Fibroblast of skin of abdomen (primary cell): ENCODE data around the gene CNPY4.

Experiments
- DNase-seq: peaks from one replicate; pipeline ENCODE4 v3.0.0-alpha.2; 2013

The CNPY4 gene

DNA sequence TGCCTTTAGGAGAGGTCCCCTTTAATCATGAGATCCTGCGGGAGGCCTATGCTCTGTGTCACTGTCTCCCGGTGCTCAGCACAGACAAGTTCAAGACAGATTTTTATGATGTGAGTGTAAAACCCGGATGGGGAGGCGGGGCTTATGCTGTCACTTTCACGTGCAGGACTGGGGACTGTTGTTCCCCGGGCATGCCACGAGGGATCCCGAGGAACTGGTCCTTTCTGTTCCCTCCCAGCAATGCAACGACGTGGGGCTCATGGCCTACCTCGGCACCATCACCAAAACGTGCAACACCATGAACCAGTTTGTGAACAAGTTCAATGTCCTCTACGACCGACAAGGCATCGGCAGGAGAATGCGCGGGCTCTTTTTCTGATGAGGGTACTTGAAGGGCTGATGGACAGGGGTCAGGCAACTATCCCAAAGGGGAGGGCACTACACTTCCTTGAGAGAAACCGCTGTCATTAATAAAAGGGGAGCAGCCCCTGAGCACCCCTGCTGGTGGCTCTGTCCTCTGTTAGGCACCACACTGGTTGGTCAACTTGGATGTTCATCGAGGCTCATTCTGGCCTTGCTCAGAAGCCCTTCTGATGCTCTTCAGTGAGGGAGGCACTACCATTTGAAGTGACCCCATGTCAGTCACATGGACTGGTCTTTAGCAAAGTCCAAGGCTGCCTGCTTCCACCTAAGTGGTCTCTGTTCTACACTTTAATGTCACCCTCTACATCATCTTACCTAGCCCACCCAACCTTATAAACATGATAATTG lies 27.8 kb upstream of the CNPY4 start:
- DNase-seq, result peak; percentile 22

DNA sequence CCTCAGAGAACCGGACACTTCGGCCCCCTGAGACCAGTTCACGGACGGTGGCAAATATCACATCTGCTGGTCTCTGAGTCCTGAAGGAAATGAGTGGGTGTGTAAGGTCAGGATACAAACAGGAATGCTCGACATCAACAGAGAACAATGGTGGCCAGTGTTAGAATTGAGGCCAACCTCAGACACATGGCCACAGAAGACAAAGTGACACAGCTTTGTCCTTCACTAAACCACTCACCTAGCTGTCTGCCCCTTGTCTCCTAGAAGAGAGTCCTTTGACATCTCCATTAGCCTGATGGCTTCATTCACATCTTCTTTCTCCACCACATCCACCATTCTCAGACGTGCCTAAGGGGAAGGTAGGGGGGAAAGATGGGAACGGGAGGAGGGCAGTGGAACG lies 26.4 kb upstream of the CNPY4 start:
- DNase-seq, result no peak

DNA sequence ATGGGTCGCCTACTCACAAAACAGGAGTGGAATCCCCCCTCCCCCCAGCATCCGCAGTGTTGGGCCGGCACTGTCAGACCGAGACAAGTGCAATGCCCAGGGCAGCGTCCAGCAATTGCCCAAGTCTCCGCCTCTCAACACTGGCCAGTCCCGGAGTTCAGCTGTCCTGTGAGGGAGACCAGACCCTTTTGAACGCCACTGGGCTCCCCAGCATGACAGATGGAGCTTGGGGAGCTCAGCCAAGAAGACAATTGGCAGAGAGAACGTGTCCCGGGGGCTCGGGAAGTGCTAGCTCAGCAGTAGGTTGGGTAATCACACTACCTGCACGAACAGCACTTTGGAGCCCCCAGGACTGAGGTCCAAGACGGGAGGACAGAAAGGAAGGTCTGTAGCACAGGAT lies 25.9 kb upstream of the CNPY4 start:
- no peak for DNase-seq

DNA sequence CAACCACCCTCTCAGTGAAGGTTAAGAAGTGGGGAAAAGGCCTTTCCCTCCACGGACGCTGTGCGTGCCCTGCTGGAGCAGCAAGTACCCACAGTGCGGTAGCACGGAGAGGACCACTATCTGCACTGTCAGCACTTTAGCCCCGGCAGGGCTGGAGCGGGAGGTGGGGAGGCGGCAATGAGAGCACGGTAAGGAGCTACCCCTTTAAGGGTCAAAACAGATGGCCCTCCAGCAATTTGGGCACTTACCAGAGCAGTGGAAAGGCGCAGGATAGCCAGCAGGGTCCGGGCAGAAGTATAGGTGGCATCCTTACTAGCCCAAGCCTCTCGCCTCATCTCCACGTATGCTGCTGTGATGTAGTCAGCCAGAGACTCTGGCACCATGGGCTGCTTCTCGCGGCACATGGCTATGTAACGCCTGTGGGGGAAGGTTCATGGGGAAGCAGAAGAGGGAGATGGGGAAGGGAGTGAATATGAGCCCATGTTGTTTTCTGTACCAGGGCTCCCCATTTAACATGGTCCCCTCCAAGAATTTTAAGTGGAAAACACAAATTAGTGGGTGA lies 25.4 kb upstream of the CNPY4 start:
- no peak for DNase-seq

DNA sequence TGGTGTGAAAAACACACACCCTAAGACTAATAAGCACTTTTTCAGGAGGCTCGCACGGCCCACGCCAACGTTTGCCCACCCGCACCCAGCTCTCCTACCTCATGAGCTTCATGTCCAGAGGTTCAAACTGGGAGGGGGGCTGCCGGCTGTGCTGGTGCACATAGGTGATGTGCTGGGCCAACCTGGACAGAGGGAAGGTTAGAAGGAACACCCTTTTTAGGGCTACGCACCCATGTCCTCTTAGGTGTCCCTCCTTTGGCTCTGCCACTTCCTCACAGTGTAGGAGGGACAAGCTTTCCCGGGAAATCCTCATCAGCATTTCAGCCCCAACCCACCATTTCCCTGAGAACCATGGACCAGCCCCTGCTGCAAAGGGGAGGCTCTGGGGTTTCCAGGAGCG lies 24.1 kb upstream of the CNPY4 start:
- DNase-seq, result no peak

DNA sequence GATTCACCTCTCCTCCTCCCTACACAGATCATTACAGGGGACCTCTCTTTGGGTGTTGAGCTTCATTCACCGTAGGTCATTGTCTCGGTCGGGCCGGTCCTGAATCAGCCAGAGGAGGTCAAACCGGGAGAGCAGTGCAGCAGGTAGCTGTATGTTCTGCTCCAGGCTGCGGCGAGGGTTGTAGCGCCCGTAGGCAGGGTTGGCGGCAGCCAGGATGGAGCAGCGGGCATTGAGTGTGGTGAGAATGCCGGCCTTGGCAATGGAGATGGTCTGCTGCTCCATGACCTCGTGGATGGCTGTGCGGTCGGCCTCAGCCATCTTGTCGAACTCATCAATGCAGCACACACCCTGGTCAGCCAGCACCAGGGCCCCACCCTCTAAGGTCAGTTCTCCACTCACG lies 23.7 kb upstream of the CNPY4 start:
- DNase-seq, result no peak

DNA sequence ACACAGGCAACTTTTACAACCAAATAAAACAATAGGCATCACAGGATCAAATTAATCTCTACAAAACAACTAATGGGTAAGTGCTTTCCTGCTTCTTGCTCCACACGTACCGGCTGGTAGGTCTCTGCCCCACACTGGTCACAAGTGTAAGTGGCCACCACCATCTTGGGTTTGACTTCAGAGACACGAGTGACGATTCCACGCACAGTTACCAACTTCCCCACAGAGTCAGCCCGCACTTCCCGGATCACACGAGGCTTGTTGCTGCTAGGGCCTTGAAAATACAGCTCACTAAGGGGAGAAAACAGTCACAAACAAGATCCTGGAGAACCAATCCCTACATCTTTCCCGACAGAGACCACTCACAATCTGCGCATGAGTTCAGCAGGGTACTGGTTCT lies 20.5 kb upstream of the CNPY4 start:
- DNase-seq, result no peak

GRCh38 chr7:100099452-100099851 lies 20.0 kb upstream of the CNPY4 start:
- no peak for DNase-seq

DNA sequence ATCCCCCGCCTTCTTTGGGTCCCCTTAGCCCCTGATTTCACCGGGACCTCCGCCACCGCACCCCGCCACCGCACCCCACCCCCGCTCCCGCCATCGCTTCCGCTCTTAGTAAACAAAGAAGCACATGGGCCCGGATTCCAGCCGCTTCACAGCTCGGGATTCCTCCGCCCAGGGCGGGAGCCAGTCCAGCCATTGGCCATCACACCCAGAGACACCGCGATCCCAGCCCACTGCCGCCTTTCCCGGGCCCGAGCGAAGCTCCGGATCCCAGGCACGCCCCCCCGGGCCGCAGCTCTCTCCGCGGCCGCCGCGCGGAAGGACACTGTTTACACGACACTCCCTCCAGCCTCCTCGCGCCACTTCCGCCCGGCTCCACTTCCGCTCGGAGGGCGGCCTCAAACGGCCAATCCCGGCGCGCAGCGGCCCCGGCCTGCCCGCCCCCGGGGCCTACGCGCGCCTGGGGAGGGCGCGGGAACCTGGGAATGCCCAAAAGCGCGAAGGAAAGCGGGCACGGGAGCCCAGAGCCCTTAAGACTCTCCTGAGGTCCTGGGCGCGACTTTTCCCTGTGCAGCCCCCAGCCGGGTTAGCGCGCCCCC lies 18.9 kb upstream of the CNPY4 start:
- DNase-seq, result peak; percentile 99

DNA sequence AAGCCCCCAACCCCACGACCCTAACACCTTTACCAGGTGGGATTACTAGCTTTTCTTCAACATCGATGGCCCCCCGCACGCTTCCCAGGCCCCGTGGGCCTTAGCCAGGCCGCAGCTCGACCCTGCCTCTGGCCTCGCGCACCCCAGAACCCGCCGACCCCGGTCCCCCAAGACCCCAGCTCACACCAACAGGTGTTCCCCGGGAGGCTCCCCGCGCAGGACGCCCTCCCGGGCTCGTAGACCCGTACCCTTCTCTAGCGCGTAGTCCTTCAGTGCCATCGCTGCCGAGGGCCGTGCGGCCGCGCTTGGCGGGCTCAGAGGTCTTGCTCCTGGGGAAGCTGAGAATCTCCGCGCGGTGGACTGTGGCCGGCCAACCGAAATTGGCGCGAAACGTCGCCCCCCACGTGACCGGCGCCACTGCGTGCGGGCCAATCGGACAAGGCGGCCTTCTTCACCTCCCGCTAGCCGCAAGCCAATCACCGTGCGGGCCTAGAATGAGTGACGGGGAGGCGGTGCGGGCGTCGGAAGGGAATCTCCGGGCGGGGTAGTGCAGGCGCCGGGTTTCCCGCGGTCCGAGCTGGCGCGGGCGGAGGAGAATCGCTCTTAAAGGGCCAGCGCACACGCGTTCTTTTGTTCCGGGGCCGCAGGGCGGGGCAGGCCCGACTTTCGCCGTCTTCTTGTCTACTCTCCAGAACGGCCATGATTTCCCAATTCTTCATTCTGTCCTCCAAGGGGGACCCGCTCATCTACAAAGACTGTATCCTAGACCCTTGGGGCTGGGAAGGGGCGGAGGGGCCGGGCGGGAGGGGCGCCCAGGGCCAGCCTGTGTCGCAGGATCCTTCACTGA lies 18.2 kb upstream of the CNPY4 start, which contains the start of the genes AP4M1 and MCM7:
Gene AP4M1, plus strand, starts transcription at position 628 of the 847 bp plus-strand sequence. Its CDS starts 72 bp downstream, at position 700.
Gene MCM7, minus strand, starts transcription at position 382 of the 847 bp plus-strand sequence. Its CDS starts 103 bp downstream, at position 279.
- DNase-seq, result peak; percentile 100

DNA sequence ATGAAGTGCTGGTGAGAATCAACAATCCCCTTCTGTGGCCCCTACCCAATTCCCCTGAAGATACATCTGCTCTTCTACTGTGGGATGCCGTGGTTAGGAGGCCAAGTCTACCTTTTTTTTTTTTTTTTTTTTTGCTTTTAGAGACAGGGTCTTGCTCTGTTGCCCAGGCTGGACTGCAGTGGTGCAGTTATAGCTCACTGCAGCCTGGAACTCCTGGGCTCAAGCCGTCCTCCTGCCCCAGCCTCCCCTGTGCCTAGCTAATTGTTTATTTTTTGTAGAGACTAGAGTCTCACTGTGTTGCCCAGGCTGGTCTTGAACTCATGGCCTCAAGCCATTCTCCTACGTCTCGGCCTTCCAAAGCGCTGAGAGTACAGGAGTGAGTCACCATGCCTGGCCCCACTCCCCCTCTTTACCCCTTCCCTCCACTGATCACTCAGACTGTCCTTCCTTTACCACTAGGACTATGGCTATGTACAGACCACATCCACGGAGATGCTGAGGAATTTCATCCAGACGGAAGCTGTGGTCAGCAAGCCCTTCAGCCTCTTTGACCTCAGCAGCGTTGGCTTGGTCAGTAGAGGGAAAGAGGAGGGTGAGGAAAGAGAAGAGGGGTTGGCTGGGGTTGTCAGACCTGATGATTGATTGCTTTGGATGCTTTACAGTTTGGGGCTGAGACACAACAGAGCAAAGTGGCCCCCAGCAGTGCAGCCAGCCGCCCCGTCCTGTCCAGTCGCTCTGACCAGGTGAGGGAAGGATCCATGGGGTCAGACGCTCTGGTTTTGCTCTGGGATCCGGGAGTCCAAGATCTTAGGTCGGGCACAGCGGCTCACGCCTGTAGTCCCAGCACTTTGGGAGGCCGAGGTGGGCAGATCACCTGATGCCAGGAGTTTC lies 16.2 kb upstream of the CNPY4 start:
- DNase-seq, result peak; percentile 53

GRCh38 chr7:100105534-100105933 lies 13.9 kb upstream of the CNPY4 start:
- no peak for DNase-seq

DNA sequence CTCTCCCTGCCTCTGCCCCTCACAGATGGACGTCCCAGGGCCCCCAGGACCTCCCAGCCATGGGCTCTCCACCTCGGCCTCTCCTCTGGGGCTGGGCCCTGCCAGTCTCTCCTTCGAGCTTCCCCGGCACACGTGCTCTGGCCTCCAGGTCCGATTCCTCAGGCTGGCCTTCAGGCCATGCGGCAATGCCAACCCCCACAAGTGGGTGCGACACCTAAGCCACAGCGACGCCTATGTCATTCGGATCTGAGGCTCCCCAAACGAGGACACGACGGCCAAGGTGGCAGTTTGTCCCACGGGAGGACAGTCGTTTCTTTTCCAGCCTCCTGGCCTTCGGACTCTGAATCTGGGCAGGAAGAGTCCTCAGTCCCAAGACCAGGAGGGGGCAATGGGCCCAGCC lies 12.8 kb upstream of the CNPY4 start:
- no peak for DNase-seq

DNA sequence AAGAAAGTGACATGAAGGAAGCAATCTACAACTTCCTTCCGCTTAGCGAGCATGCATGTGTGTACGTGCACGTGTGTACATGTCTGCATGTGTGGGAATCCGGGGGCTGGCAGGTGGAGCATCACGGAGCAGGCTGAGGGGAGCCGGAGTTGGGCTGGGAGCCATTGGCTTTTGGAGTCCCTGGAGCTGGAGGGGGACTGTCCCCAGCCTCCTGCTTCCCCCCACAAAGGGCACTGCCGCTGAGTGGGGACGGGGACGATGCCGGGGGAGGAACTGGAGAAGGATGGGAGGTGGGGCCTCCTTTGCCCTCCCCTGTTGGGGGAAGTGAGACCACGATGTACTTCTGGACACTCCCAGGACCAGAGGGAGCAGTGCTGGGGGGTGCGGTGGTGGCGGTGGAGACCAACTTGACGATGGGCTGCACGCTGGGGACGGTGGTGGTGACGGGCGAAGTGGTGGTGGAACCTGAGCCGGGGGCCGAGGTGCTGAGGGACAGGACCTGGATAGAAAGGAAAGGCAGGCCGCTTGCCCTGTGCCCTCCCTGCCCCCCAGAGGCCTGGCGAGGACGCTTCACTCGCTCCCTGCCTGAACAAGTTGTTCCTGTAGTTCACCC lies 12.2 kb upstream of the CNPY4 start:
- DNase-seq, result no peak

DNA sequence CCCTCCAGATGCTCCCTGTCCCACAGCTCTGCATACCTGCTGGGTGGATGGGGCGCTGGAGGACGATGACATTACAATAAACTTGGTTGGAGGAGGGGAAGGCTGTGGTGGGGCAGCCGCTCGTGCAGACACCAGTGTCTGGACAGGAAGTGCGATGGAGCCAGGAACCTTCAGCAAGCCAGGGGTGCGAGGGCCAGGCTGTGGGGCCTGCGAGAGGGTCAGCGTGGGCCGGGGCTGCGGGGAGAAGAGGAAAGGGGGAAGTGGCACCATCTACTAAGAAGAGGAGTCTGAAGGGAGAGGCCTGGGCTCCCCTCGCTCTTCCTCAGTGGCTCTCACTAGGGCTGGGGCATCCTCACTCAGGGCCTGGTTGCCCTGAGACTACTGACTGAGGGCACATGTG lies 11.5 kb upstream of the CNPY4 start:
- DNase-seq, result no peak

DNA sequence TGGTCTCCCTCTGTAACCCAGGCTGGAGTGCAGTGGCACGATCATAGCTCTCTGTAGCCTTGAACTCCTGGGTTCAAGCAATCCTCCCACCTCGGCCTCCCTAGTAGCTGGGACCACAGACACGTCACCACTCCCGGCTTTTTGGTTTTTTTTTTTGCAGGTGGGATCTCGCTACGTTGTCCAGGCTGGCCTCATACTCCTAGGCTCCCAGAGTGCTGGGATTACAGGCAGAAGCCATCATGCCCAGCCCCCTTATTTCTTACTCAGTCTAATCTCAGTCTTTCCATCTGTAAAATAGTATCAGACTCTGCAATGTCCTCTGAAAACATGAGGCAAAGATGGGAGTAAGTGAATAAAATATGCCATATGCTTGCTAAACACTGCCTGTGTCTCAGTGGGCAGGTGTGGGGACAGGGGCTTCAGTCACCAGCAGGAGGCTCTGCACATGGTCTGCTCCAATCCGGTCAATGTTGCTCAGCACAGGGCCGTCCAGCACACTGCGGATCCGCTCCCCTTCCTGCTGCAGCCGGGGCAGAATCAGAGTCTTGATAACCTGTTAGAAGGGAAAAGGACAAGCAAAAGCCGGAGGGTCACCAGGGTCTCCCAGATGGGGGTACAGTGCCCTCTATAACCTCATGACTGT lies 9.8 kb upstream of the CNPY4 start:
- DNase-seq, result no peak

DNA sequence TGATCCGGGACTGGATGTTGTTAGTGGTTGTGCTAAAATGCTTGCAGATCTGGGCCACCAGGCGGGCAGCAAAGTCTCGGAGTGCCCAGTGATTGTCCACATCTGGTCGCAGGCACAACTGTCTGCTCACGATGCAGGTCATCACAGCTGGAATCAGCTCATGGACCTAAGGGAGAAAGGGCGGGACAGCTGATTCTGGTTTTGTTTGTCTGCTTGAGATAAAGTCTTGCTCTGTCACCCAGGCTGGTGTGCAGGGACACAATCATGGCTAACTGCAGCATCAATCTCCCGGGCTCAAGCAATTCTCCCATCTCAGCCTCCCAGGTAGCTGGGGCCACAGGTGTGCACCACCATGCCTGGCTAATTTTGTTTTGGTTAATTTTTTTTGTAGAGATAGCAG lies 8.3 kb upstream of the CNPY4 start:
- no peak for DNase-seq

- no peak for DNase-seq
Observed at GRCh38 chr7:100111914-100112313, 7.5 kb upstream of the CNPY4 start.

DNA sequence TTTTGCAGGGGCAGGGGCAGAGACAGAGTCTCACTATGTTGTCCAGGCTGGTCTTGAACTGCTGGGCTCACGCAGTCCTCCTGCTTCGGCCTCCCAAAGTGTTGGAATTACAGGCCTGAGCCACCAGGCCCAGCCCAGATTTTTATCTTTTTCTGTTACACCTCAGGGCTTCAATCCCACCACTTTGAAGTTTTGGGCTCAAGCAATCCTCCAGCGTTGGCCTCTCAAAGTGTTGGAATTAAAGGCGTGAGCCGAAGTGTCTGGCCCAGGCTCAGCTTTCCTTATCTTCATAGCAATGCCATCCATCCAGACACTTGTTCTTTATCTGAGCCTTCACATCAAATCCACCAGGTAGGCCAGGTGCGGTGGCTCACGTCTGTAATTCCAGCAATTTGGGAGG lies 4.4 kb upstream of the CNPY4 start:
- no peak for DNase-seq

GRCh38 chr7:100118388-100119071 lies 904 bp upstream of the CNPY4 start:
- no peak for DNase-seq
